GM12878 (cell line): ENCODE measurements around the gene MAPT. TPM values are rescaled to one million over a fixed set of nuclear protein-coding genes. Genes with fewer than 3 reads are reported as not detected.

Source experiments
- ATF2 ChIP-seq: IDR thresholded peaks from 2 replicates; pipeline ENCODE4 v1.6.1; 2012; ENCODE audit warnings: low read length, inconsistent platforms
- BMI1 ChIP-seq: fragments of 450-650 bp; IDR thresholded peaks from 2 replicates; pipeline ENCODE4 v1.6.1; 2016; ENCODE audit warnings: mild to moderate bottlenecking, moderate library complexity, borderline replicate concordance
- BRCA1 ChIP-seq: IDR thresholded peaks from 2 replicates; pipeline ENCODE4 v1.6.1; 2011; ENCODE audit warnings: low read depth, low read length, improper control_type of control experiment
- E2F4 ChIP-seq: IDR thresholded peaks from 2 replicates; pipeline ENCODE4 v1.6.1; 2012; ENCODE audit warnings: low read depth, low read length, improper control_type of control experiment
- EP300 ChIP-seq, 2 experiments: fragments of 150-350 bp in 1 of 2; IDR thresholded peaks; 2 replicates each; pipeline ENCODE4 v1.6.1; 2011 to 2012; ENCODE audit warnings: low read depth in 2 of 2, low read length in 2 of 2, borderline replicate concordance in 1 of 2, improper control_type of control experiment in 1 of 2, inconsistent platforms in 1 of 2; ENCODE audit not compliant: control insufficient read depth in 1 of 2
- IKZF1 ChIP-seq: fragments of 450-650 bp; conservative IDR thresholded peaks from 2 replicates; pipeline ENCODE4 v1.6.1; 2017; ENCODE audit warnings: antibody characterized with exemption, mild to moderate bottlenecking
- MEF2A ChIP-seq: IDR thresholded peaks from 2 replicates; pipeline ENCODE4 v1.6.1; 2011; ENCODE audit warnings: low read depth, mild to moderate bottlenecking, low read length, moderate library complexity; ENCODE audit not compliant: insufficient read depth
- NR2F1 ChIP-seq: fragments of 450-650 bp; conservative IDR thresholded peaks from 2 replicates; pipeline ENCODE4 v1.6.1; 2017; ENCODE audit warnings: mild to moderate bottlenecking
- POLR2AphosphoS5 ChIP-seq: IDR thresholded peaks from 2 replicates; pipeline ENCODE4 v1.6.1; 2011; ENCODE audit warnings: mild to moderate bottlenecking, low read length, inconsistent platforms
- RELB ChIP-seq: fragments of 450-650 bp; IDR thresholded peaks from 2 replicates; pipeline ENCODE4 v1.6.1; 2017; ENCODE audit warnings: low read depth, mild to moderate bottlenecking, moderate library complexity
- SMARCA5 ChIP-seq: fragments of 450-650 bp; IDR thresholded peaks from 2 replicates; pipeline ENCODE4 v1.6.1; 2017; ENCODE audit warnings: mild to moderate bottlenecking
- SREBF1 ChIP-seq: IDR thresholded peaks from 2 replicates; pipeline ENCODE4 v1.6.1; 2012; ENCODE audit warnings: mild to moderate bottlenecking, low read length
- WRNIP1 ChIP-seq: IDR thresholded peaks from 2 replicates; pipeline ENCODE4 v1.6.1; 2011; ENCODE audit warnings: low read depth, low read length, improper control_type of control experiment, borderline replicate concordance
- YY1 ChIP-seq: IDR thresholded peaks from 2 replicates; pipeline ENCODE4 v1.6.1; 2011; ENCODE audit warnings: low read depth, mild to moderate bottlenecking, low read length
- ZBTB11 ChIP-seq: fragments of 450-650 bp; formaldehyde crosslinking; IDR thresholded peaks from 2 replicates; pipeline ENCODE4 v1.5.0; 2022; ENCODE audit warnings: mild to moderate bottlenecking, missing genetic modification characterization
- polyA plus RNA-seq, 11 experiments: library from polyadenylated mRNA; depleted of rRNA in 4 of 11; unstranded in 6 of 11; stranded (reverse) in 5 of 11; fragments of >200 nt; fragmentation: Nextera tagmentation in 4 of 11; fragmentation: Illumina TruSeq in 1 of 11; extraction: Ambion mirVana in 4 of 11; extraction: Trizol in 1 of 11; gene quantifications; 1 replicate in 1 of 11; 2 replicates in 10 of 11; pipeline versions ENCODE4 v1.2.1 to v1.2.3, GENCODE V29; 2011 to 2016; ENCODE audit warnings: inconsistent platforms in 2 of 11, missing spikeins in 2 of 11, low read depth in 1 of 11
- total RNA-seq, 4 experiments: library from RNA; depleted of rRNA in 3 of 4; stranded (reverse); fragments of >200 nt in 3 of 4; fragmentation: Illumina TruSeq in 1 of 4; extraction: Trizol in 1 of 4; gene quantifications; 2 replicates each; pipeline versions ENCODE4 v1.2.1 to v1.2.3, GENCODE V29; 2013 to 2021

Gene MAPT
- total and polyA plus RNA-seq, 10 of the 15 experiments (the other 5 are each of a cell fraction or from before 2014, with no cell fraction given) = under 0.01 to 0.05 (median 0.03) TPM; not detected in 7

DNA sequence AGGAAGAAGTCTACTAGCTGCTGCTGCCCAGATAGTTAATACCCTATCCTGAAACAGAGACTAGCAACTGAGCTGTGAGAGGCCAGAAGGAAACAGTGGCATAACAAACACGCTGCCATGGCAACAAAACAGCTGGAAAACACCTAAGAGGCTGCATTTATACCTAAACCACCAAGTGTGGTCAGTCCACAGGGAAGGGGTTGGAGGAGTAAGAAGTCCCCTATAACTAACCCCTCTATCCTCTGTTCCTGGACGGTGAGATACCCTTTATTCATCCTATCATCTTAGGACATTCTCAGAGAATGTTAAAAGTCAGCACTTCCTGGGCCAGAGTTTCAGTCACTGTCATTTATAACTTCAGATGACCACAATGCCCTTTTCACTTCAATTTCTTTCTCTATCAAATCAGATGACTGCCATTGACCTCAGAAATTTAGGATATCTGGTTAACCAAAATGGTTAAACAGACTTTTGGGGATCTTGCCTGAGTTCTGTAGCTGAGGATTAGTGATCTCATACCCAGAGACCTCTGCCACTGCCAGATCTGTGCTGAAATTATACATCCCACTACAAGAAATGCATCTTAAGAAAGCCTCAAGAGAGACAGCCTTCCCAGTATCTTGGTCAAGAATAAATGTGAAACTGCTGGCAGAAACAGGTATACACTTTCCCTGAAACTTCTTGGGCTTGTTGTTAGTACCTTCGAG lies 140.9 kb downstream of the MAPT start (continued):
- TF ChIP-seq RELB = peak; percentile 30; the same call in 1 of the 2 replicates
- no peak for TF ChIP-seq SMARCA5
- no peak for TF ChIP-seq SREBF1
- TF ChIP-seq NR2F1 = no peak
- TF ChIP-seq IKZF1 = peak; percentile 64
- TF ChIP-seq E2F4 = no peak
- TF ChIP-seq WRNIP1 = no peak
- TF ChIP-seq MEF2A = no peak
- peak in 1 of 2 experiments; percentile 24; a peak in 1 of 4 replicates for TF ChIP-seq EP300 (IDR thresholded peaks at IDR 0.05; ENCODE audit: borderline replicate concordance in 1 of 2, control insufficient read depth in 1 of 2, low read depth in 2 of 2, low read length in 2 of 2)
- TF ChIP-seq BRCA1 = no peak
- TF ChIP-seq POLR2AphosphoS5 = peak; percentile 35; the same call in 1 of the 2 replicates
- no peak for TF ChIP-seq ZBTB11 (CRISPR knock-in tag)
- TF ChIP-seq YY1 = 0 out of 2 replicates have a peak, but pooled peaks have one; percentile 1
- TF ChIP-seq ATF2 = no peak
- TF ChIP-seq BMI1 = peak; percentile 70
